ENCODE results near the gene PKN1.
A peak's percentile ranks its signal among the peaks of the same experiment; 100 is the strongest.

The PKN1 gene

GRCh38 chr19:14494411-14494810 is 61.3 kb downstream of the PKN1 start:
- H3K9me3 Mint-ChIP-seq: no peaks in the 10 kb centered on the region
- no peak overlapping the region for H3K27ac Mint-ChIP-seq
- TF ChIP-seq CTCF (IDR thresholded peaks at IDR 0.05): no peak
- no peaks in the 10 kb centered on the region for H3K27me3 Mint-ChIP-seq (ENCODE audit: low read depth, poor library complexity)
- no peak for DNase-seq
- peaks cover 30% of the 10 kb centered on the region for H3K36me3 Mint-ChIP-seq (ENCODE audit: low read depth)
- peaks cover 29% of the 10 kb centered on the region for H3K4me1 Mint-ChIP-seq
- H3K4me3 Mint-ChIP-seq: peak overlapping the region; percentile 88

- peak overlapping the region; percentile 31 for H3K27ac Mint-ChIP-seq
- H3K9me3 Mint-ChIP-seq: no peaks in the 10 kb centered on the region
- no peak for TF ChIP-seq CTCF (IDR thresholded peaks at IDR 0.05)
Observed at GRCh38 chr19:14494910-14495671, 62.0 kb downstream of the PKN1 start.

DNA sequence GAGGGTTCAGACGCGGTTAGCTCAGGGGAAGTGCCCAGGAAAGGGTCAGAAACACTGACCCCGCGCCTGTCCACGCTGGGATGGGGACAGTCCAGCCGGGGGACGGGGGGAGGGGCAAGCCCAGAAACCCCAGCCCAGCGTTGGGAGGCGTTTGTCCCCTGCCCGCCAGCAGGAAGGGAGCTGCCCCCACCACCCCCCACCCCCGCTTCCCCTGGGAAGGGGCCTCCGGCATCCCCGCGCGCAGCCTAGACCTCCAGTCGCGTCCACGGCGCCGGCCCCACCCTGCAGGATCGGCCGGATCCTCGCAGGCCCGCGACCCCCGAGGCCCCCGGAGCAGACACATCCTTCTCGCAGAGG is 62.5 kb downstream of the PKN1 start:
- Mint-ChIP-seq H3K4me1 (peaks cover 29% of the 10 kb centered on the region), H3K4me3 (peak overlapping the region; percentile 88), H3K27ac (peak overlapping the region; percentile 31), H3K9me3 (no peaks in the 10 kb centered on the region), H3K27me3 (ENCODE audit: low read depth, poor library complexity) (peaks cover 6% of the 10 kb centered on the region), H3K36me3 (ENCODE audit: low read depth) (peaks cover 23% of the 10 kb centered on the region)
- no peak for TF ChIP-seq CTCF (IDR thresholded peaks at IDR 0.05)
- no peak for DNase-seq

More at GRCh38 chr19:14494910-14495671, 62.0 kb downstream of the PKN1 start:
- Mint-ChIP-seq H3K4me1 (peaks cover 29% of the 10 kb centered on the region), H3K27me3 (ENCODE audit: low read depth, poor library complexity) (peaks cover 3% of the 10 kb centered on the region), H3K36me3 (ENCODE audit: low read depth) (peaks cover 23% of the 10 kb centered on the region), H3K4me3 (peak overlapping the region; percentile 88)
- DNase-seq: no peak

DNA sequence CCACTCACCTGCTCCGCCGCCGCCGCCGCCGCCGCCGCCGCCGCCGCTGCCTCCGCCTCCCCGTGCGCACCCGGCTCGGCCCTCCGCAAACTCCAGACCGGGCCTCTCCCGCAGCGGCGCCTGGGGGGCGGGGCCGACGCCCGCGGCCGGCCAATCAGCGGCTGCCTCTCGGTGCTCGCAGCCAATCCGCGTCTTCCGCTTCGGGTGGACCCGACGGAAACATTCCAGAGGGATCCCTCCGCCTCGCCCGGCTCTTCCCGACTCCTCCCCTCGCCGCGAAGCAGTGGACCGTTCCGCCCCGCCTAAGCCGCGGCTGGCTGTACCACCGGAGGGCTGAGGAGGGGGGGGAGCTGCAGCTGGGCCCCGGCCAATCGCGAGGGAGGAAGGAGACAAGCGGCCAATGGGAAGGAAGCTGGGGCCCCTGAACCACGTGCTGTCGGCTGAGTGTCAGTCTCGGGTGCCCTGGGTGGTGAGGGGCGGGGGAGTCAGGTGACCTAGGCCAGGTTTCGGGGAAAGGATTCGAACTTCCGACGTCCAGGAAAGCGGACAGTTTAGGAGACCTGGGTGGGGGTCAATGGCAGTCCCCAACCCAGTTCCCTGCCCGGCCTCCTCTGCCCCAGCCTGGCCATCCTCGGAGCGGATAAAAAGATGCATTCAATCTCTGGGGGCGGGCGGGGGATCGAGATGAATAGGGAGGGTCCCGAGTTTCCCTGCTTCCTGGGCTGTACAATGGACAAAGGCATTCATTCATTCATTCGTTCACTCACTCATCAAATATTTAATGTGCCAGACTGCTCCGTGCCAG is 63.1 kb downstream of the PKN1 start, which contains the start of gene GIPC1:
GIPC1 (minus strand) TSS at position 99 of the 805 bp plus-strand sequence. CDS start 13,151 bp downstream, outside the sequence.
- H3K4me3 Mint-ChIP-seq: peak within 1 kb of the TSS; percentile 88
- no peak for TF ChIP-seq CTCF (IDR thresholded peaks at IDR 0.05)
- peaks cover 6% of the 10 kb centered on the region for H3K27me3 Mint-ChIP-seq (ENCODE audit: low read depth, poor library complexity)
- H3K36me3 Mint-ChIP-seq (ENCODE audit: low read depth): peaks cover 21% of the 10 kb centered on the region
- peak within 1 kb of the TSS; percentile 48 for H3K27ac Mint-ChIP-seq
- peaks cover 29% of the 10 kb centered on the region for H3K4me1 Mint-ChIP-seq
- DNase-seq: peak; percentile 97
- no peaks in the 10 kb centered on the region for H3K9me3 Mint-ChIP-seq

GRCh38 chr19:14496834-14497227 is 63.7 kb downstream of the PKN1 start:
- H3K27ac Mint-ChIP-seq: no peak overlapping the region
- H3K9me3 Mint-ChIP-seq: no peaks in the 10 kb centered on the region
- no peak for DNase-seq
- peaks cover 6% of the 10 kb centered on the region for H3K27me3 Mint-ChIP-seq (ENCODE audit: low read depth, poor library complexity)
- peak overlapping the region; percentile 62 for H3K4me3 Mint-ChIP-seq
- peaks cover 29% of the 10 kb centered on the region for H3K4me1 Mint-ChIP-seq
- H3K36me3 Mint-ChIP-seq (ENCODE audit: low read depth): peaks cover 15% of the 10 kb centered on the region
- no peak for TF ChIP-seq CTCF (IDR thresholded peaks at IDR 0.05)
